ENCODE measurements around the gene ERC2. TPM values are rescaled to one million over a fixed set of nuclear protein-coding genes. Genes with fewer than 3 reads are reported as not detected.

ERC2 gene
- polyA plus RNA-seq, 1 experiment = 0.07 TPM

DNA sequence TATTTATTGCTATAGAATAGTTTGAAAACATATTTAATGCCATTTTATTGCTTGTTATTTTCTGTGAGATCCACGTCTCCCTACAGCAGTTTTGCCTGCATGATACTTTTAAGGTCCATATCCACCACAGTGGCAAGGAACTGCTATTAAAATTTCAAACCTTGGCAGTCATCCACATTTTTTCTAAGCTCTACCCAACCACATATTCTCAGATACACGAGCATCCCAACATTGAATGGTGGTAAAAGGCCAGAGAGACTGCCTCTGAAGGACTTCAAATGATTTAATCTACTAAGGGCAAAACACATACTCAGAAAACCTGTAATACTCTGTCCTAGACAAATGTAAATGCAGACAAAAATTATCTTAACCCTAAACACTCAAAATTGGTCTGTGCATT, 173.1 kb downstream of the ERC2 start:
- no peaks in the 10 kb centered on the region for H3K9me3 ChIP-seq (ENCODE audit: control insufficient read depth, insufficient read depth, low read length)
- no peak overlapping the region for H3K27ac ChIP-seq (ENCODE audit: low read depth, low read length)
- no peak overlapping the region for H3K4me3 ChIP-seq (ENCODE audit: low read depth, low read length)
- TF ChIP-seq, protein P1, sequence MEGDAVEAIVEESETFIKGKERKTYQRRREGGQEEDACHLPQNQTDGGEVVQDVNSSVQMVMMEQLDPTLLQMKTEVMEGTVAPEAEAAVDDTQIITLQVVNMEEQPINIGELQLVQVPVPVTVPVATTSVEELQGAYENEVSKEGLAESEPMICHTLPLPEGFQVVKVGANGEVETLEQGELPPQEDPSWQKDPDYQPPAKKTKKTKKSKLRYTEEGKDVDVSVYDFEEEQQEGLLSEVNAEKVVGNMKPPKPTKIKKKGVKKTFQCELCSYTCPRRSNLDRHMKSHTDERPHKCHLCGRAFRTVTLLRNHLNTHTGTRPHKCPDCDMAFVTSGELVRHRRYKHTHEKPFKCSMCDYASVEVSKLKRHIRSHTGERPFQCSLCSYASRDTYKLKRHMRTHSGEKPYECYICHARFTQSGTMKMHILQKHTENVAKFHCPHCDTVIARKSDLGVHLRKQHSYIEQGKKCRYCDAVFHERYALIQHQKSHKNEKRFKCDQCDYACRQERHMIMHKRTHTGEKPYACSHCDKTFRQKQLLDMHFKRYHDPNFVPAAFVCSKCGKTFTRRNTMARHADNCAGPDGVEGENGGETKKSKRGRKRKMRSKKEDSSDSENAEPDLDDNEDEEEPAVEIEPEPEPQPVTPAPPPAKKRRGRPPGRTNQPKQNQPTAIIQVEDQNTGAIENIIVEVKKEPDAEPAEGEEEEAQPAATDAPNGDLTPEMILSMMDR (IDR thresholded peaks at IDR 0.05; ENCODE audit: low read depth, low read length) = no peak
- H3K27me3 ChIP-seq (ENCODE audit: control insufficient read depth, insufficient read depth, low read length) = no peaks in the 10 kb centered on the region
- CTCF ChIA-PET = no interaction called here
- POLR2A ChIA-PET = no interaction called here
- no peak for DNase-seq (ENCODE audit: low read depth, low spot score)

DNA sequence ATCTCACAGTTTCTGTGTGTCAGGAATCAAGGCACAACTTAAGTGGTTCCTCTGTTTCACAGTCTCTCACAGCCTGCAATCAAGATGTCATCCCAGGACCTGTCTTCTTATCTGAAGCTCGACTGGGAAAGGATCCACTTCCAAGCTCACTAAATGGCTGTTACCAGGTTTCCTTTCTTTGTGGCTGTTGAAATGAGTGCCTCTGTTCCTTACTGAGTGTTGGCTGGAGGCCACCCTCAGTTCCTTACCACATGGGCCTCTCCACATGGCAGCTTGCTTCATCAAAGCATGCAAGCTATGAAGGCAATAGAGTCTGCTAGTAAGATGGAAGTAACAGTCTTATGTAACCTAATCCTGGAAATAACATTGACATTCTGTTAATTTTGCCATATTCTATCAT, 174.0 kb downstream of the ERC2 start:
- no peak overlapping the region for H3K4me3 ChIP-seq (ENCODE audit: low read depth, low read length)
- TF ChIP-seq, protein P1 (IDR thresholded peaks at IDR 0.05; ENCODE audit: low read depth, low read length) = no peak
- CTCF ChIA-PET = no interaction called here
- H3K27me3 ChIP-seq (ENCODE audit: control insufficient read depth, insufficient read depth, low read length) = no peaks in the 10 kb centered on the region
- DNase-seq (ENCODE audit: low read depth, low spot score) = no peak
- POLR2A ChIA-PET = no interaction called here
- no peaks in the 10 kb centered on the region for H3K9me3 ChIP-seq (ENCODE audit: control insufficient read depth, insufficient read depth, low read length)
- H3K27ac ChIP-seq (ENCODE audit: low read depth, low read length) = no peak overlapping the region

DNA sequence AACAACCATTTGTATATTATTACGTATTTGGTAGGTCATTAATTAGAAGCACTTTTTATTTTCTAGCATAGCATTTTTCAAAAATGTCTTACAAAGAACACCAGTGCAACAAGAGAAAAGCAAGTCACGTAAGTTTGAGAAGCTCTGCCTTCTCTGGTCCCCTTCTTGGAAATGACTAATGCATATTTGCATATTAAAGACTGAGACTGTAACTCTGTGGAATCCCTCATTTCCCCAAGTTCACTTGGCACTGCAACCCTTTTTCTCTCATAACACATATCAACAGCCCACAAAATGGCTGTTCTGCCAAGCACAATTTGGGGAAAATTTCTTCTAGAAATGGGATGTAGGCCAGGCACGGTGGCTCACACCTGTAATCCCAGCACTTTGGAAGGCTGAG, 176.3 kb downstream of the ERC2 start:
- H3K27me3 ChIP-seq (ENCODE audit: control insufficient read depth, insufficient read depth, low read length) = no peaks in the 10 kb centered on the region
- POLR2A ChIA-PET = no interaction called here
- H3K27ac ChIP-seq (ENCODE audit: low read depth, low read length) = no peak overlapping the region

DNA sequence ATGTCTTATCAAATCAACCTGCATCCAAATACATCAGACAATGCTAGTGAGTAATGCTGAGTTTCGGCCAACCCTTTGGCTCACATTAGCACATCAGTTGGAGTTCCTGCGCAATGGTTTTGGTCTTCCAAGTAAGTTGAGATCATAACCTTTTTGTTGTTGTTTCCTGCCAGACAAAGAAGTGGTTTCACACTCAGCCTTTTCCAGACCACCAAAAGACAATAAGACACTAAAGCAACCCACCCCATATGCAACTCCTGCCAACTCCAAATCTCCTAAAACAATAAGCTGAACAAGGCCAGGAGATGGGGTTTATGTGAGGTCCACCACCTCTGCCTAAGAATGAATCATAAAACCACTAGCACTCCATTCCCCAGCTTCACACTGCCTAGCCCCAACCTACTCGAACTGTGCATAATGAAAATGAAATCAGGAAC, 177.0 kb downstream of the ERC2 start:
- CTCF ChIA-PET = no interaction called here
- Histone ChIP-seq H3K27me3 (ENCODE audit: control insufficient read depth, insufficient read depth, low read length) (no peaks in the 10 kb centered on the region), H3K4me3 (ENCODE audit: low read depth, low read length) (no peak overlapping the region), H3K27ac (ENCODE audit: low read depth, low read length) (no peak overlapping the region), H3K9me3 (ENCODE audit: control insufficient read depth, insufficient read depth, low read length) (no peaks in the 10 kb centered on the region)
- no peak for DNase-seq (ENCODE audit: low read depth, low spot score)
- POLR2A ChIA-PET = no interaction called here
- TF ChIP-seq, protein P1 (IDR thresholded peaks at IDR 0.05; ENCODE audit: low read depth, low read length) = no peak

More for the DNA sequence above, 176.3 kb downstream of the ERC2 start:
- no peaks in the 10 kb centered on the region for H3K9me3 ChIP-seq (ENCODE audit: control insufficient read depth, insufficient read depth, low read length)
- H3K4me3 ChIP-seq (ENCODE audit: low read depth, low read length) = no peak overlapping the region
- TF ChIP-seq, protein P1 (IDR thresholded peaks at IDR 0.05; ENCODE audit: low read depth, low read length) = no peak
- CTCF ChIA-PET = no interaction called here
- DNase-seq (ENCODE audit: low read depth, low spot score) = no peak

DNA sequence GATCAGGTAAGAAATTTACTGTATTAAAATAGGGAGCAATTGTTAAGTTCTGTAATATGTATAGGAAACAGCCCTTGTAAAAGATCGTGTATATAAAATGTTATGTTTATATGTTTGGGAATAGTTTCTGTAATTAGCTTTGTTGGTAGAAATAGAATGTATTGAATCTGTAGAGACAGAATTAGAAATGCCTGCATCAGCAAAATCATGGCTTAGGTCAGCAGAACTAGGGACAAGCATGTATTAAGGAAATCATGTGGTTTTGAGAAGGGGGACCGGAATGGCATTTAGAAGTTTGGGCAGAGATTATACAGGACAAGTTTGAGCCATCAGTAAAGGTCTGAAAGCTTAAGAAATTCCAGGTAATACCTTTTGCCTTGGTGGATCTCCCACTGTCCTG, 177.9 kb downstream of the ERC2 start:
- Histone ChIP-seq H3K9me3 (ENCODE audit: control insufficient read depth, insufficient read depth, low read length) (no peaks in the 10 kb centered on the region), H3K4me3 (ENCODE audit: low read depth, low read length) (no peak overlapping the region), H3K27me3 (ENCODE audit: control insufficient read depth, insufficient read depth, low read length) (no peaks in the 10 kb centered on the region), H3K27ac (ENCODE audit: low read depth, low read length) (no peak overlapping the region)
- ChIA-PET POLR2A (no interaction called here), CTCF (no interaction called here)
- DNase-seq (ENCODE audit: low read depth, low spot score) = no peak
- TF ChIP-seq, protein P1 (IDR thresholded peaks at IDR 0.05; ENCODE audit: low read depth, low read length) = no peak
